Epithelial cell of esophagus (primary cell): Measurements from ENCODE around the gene COTL1.

Experiments
- DNase-seq: peaks from one replicate; pipeline ENCODE4 v3.0.0; 2010; ENCODE audit warnings: low read depth
- H3K4me3 ChIP-seq: 2 replicates; pipeline ENCODE4 v1.5.1; 2011; ENCODE audit warnings: mild to moderate bottlenecking, low read length, control low read depth
- TF ChIP-seq, protein P1 (sequence below): IDR thresholded peaks from 2 replicates; pipeline ENCODE4 v1.5.1; 2011; ENCODE audit warnings: low read depth, mild to moderate bottlenecking, low read length, control low read depth, inconsistent platforms; ENCODE audit not compliant: insufficient read depth; ENCODE audit errors: missing control alignments

Gene COTL1

GRCh38 chr16:84557059-84557458 is 60.8 kb downstream of the COTL1 start:
- no peak for DNase-seq
- no peak overlapping the region for H3K4me3 ChIP-seq
- TF ChIP-seq, protein P1, sequence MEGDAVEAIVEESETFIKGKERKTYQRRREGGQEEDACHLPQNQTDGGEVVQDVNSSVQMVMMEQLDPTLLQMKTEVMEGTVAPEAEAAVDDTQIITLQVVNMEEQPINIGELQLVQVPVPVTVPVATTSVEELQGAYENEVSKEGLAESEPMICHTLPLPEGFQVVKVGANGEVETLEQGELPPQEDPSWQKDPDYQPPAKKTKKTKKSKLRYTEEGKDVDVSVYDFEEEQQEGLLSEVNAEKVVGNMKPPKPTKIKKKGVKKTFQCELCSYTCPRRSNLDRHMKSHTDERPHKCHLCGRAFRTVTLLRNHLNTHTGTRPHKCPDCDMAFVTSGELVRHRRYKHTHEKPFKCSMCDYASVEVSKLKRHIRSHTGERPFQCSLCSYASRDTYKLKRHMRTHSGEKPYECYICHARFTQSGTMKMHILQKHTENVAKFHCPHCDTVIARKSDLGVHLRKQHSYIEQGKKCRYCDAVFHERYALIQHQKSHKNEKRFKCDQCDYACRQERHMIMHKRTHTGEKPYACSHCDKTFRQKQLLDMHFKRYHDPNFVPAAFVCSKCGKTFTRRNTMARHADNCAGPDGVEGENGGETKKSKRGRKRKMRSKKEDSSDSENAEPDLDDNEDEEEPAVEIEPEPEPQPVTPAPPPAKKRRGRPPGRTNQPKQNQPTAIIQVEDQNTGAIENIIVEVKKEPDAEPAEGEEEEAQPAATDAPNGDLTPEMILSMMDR = no peak

DNA sequence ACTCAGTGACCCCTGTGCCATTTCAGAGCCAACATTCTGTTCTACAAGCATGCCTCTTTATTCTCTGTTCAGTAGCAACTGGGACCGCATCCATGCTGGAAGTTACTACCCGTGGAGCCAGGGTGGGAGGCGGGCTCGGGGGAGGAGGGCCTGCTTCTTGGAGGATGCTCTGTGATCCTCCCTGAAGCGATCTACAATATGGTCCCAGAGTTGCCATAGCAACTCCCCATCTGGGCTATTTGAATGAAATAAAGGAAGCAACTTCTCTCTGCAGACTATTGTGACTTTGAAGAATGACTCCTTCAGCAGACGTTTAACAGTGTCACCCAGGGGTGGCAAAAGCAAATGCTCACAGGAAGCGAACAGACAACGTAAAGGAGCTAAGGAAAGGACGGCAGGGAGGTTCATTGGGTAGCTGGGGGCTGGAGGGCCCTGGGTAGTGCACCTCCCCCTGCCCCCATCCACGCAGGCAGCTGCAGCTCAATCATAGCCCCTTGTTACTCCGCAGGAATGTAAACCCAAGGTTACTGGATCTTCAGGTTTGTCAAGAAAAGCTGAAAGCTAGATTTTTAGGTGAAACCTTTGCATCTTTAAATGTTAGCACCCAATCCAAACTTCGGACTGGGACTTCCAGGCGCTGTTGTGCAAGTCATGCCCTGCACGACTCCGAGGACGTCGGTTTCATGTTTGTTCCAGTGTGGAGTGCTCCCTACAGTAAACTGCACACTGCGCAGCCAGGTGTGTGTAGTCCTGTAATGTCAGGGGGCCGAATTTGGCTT is 62.3 kb downstream of the COTL1 start:
- DNase-seq = peak; percentile 8
- H3K4me3 ChIP-seq = no peak overlapping the region
- TF ChIP-seq, protein P1 = no peak

DNA sequence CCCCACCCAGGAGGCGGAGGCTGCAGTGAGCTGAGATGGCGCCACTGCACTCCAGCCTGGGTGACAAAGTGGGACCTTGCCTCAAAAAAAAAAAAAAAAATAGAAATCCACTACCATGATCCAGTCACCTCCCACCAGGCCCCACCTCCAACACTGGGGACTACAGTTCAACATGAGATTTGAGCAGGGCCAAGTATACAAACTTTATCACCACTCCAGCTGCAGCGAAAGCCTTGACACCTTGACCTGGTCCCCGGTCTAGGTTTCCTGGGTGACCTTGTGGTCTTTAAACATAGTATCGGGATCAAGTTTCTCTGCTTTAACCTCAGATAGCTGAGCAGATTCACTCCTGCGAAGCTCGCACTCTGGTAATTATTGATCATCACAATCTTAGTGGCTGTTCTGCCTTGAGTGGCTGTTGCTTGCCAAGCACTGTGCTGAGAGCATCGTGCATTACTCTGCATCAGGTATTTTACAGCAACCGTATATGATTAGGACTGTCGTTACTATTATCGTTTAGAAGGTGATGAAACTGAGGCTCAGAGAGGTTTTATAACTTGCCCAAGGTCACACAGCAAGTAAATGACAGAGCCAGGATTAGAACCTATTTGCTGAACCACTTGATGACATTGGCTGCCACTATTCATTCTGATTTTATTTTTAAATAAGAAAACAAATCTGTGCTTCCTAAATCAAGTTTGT is 63.1 kb downstream of the COTL1 start:
- DNase-seq = no peak
- H3K4me3 ChIP-seq = no peak overlapping the region
- TF ChIP-seq, protein P1 = no peak

GRCh38 chr16:84553873-84554399 is 63.9 kb downstream of the COTL1 start:
- DNase-seq = no peak
- H3K4me3 ChIP-seq = no peak overlapping the region
- TF ChIP-seq, protein P1 = no peak

- TF ChIP-seq, protein P1 = no peak
- DNase-seq = peak; percentile 63
- no peak overlapping the region for H3K4me3 ChIP-seq
Measured at GRCh38 chr16:84552135-84552534, 65.7 kb downstream of the COTL1 start.

GRCh38 chr16:84550096-84550495 is 67.8 kb downstream of the COTL1 start:
- TF ChIP-seq, protein P1 = no peak
- peak; percentile 76 for DNase-seq
- H3K4me3 ChIP-seq = no peak overlapping the region
